Measurements from ENCODE around the gene TSR1. TPM values are rescaled to one million over a fixed set of nuclear protein-coding genes. Genes with fewer than 3 reads are reported as not detected.

Gene TSR1
- polyA plus RNA-seq, 12 donors = 26.7 to 41.9 (median 38.8) TPM; not detected in 1

DNA sequence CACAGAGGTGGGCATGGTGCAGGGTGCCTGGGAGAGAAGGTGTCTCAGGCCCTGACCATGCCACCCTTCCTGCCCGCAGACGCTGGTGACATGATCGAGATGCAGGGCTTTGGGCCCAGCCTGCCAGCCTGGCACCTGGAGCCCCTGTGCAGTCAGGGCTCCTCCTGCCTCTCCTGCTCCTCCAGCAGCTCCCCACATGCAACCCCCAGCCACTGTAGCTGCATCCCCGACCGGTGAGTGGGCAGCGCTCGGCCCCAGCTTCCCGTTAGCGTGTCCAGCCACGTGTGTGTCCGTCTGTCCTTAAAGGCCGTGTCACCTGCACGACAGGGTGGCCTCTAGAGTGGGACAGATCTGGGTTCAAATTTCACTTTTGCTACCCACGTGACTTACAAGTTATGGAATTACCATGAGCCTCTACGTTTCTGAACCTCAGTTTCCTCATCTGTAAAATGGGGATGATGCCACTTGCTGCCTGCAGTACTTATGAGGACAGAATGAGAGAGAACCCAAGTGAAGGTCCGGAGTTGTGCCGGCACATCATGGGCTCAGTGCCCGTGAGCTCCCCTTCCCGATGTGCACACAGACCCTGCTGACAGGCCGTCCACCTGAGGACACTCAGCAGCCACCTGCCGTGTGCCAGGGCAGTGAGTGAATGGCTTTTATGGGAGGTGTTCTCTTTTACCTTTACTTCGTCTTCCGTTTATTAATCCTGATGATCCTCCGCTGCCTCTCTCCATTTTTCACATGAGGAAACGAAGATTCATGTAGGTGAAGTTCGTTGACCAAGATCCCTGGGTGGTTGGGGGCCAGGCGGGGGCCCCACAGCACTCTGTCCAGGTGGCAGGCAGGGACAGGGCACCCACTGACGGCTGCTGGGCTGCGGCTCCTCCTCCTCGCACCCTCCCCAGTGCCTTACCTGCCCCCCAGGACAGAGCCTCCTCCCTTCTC lies 35.2 kb upstream of the TSR1 start:
- DNase-seq = no peak

DNA sequence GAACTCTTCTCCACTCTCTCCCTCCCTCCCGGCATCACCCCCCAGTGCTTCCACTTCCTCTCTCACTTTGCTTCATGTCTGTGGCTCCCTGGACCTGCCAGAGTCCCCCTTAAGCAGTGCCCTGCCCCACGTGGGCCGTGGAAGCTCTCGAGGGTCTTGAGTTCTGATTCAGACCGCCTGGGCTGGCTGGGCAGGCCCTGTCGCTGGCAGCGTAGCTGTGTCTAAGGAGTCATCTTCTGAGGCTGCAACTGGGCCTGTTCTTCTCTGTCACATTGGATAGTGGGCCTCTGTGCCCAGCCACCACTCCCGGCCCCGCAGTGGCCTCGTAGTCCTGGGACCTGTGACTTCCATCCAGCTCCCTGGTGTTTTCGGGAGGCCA lies 33.9 kb upstream of the TSR1 start:
- no peak for DNase-seq

DNA sequence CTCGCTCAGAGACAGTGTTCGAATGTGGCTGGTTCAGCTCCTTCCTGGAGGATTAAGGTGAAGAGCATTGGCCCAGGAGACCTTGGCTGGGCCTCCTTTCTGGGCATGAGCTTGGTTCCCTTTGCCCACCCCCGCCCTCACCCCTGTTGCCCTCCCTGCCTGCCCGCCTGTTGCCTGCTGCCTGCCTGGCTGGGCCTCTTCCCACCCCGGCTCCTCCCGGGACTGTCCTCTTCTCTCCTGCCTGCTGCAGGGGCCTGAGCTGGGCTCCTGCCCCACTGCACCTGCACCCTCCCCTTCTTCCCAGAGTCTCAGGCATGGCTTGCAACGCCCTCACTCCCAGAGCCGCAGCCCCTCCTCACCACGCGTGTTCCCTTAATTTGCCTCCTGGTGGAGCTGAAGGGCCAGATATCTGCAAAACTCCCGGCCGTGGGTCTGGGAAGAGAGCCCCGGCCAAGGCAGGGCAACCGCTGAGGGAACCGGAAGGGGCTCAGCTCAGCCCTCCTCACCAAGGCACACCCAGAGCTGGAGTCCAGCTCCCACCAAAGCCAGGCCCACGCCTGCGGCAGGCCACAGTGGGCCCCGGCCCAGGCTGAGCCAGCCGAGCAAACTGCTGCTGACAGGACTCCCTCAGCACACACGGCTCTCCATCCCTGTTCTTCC lies 33.4 kb upstream of the TSR1 start:
- DNase-seq = no peak

DNA sequence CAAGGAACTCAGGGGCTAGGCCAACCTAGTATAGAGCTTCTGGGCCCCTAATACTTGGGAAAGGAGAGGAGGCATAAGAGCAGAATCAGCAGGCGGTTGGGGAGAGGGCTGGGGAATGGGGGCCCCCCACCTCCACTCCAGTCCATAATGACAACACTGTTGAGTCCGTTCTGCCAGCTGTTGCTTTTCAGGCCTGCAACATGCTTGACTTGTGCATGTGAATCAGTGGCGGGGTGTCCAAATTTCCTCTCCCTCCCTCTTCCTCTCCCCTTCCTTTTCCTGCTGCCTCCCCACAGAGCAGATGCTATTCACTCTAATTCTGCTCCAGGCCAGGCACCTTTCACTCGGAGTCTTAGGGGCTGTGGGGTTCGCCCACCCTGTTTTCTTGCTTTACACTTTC lies 32.8 kb upstream of the TSR1 start:
- no peak for DNase-seq

DNA sequence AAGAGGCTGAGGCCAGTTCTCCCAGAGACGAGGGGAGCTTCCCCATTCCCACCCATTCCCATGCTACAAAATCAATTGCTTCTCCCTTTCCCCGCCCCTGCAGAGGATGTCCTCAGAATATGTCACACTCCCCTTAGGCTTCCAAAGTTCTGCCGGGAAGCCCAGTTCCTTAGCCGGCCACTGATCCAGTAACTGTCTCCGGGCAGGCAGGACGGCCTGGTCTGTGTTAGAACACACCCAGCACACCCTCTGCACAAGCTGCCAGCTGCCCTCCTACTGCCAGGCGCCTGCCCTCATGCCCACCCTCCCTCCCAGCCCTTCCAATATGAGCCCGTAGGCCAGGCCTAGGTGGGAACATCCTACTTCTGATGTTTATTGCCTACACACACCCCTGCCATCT lies 32.1 kb upstream of the TSR1 start:
- no peak for DNase-seq

DNA sequence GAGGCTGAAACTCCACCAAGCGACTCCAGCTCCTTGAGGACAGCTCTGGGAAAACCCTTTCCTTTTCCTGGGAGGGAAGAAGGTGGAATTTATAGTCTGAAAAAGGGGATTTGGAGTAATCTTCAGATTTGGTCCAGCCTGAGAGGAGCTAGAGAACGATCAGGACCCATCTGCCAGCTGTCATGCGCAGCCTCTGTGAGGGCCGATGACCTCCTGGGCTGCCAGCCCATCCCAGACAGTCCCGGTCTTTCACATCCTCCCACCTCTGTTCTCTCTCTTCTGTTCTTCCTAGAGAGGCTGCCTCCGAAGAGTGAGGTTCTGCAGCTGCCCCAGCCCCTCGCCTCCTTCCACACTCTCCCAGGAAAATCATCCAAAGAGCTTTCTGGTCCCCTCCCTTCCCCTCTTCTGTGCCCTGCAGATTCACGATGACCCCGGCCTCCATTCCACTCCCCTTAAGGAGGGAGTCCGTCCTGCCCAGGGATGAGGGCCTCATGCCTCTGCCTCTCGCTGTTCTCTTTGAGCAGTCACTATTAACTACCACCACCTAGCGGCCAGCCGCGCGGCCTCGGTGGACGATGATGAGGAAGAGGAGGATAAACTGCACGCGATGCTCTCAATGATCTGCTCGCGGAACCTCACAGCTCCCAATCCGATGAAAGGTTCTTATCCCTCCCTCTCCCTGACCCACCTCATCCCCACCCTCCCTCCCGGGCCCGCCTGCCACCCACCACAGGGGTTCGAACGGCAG lies 30.7 kb upstream of the TSR1 start:
- no peak for DNase-seq

DNA sequence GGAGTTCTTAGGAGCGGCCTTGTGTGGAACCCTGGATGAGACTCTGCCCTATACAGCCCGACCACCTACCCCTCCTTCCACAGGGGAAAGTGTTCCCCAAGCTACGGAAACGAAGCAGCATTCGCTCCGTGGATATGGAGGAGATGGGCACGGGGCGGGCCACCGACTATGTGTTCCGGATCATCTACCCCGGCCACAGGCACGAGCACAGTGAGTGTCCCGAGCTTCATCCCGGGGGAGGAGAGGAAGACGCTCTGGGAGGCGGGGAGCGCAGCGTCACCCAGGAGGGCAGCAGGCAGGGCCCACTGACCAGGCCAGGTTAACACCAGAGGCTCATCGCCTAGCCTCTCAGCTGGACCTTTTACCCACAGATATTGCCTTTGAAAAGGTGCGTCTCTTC lies 28.9 kb upstream of the TSR1 start:
- no peak for DNase-seq

DNA sequence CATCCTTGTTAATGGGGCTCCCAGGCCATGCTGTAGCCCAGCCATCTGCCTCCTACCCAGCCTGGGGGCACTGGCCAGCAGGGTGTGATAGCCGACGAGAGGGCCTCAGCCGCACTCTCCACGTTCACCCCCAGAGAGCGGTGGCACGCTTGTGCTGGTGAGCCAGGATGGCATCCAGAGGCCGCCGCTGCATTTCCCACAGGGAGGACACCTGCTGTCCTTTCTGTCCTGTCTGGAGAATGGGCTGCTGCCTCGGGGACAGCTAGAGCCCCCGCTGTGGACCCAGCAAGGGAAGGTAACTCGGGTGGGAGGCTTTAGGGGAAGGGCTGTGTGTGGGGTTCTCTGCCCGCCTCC lies 28.5 kb upstream of the TSR1 start:
- DNase-seq = no peak

DNA sequence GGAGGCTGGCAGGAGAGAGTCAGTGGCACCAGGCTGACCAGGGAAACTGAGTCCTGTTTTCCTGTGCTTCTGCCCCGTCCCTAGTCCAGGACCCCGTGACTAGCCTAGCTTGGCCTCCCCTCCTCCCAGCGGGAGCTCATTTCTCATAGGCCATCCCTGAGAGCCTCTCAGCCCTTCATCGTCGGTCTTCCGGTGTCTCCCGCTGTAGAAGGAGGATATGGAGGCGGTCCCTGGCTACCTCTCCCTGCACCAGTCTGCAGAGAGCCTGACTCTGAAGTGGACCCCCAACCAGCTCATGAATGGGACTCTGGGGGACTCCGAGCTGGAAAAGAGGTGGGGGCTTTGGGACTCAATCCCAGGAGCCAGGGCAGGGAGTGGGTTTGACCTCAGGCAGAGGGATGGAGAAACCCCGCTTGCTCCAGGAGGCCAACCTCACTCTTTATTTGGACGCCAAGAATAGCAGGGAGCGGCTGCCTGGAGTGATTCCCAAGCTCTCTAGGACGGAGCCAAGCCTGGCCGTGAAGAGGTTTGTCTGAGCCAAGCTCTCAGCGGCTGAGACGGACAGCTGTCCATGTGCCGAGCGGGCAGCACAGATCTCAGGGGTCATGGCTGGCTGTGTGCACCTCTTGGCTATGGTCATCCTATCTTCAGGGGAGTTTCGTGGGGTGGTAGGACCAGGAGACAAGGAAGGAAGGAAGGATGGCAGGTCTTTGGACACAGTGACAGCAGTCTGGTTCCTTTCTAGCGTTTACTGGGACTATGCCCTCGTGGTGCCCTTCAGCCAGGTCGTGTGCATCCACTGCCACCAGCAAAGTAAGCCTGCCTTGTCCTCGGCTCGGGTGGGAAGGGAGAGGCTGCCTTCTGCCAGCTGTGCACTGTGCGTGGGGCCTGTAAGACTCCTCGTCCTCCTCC lies 27.9 kb upstream of the TSR1 start:
- peak; percentile 43 for DNase-seq

DNA sequence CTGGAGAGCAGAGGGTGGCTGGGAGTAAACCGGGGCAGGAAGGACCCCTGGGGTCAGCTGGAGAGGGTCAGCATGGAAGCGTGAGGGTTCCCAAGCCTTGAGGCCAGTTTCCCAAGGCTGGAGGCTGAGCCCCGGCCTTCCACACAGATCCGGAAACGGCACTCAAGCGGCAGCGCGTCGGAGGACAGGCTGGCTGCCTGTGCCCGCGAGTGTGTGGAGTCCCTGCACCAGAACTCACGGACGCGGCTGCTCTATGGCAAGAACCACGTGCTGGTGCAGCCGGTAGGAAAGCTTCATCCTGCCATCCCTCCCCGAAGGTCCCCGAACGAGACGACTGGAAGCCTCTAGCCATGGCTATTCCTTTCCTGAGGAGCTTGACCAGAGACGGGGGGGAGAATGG lies 27.1 kb upstream of the TSR1 start:
- no peak for DNase-seq

DNA sequence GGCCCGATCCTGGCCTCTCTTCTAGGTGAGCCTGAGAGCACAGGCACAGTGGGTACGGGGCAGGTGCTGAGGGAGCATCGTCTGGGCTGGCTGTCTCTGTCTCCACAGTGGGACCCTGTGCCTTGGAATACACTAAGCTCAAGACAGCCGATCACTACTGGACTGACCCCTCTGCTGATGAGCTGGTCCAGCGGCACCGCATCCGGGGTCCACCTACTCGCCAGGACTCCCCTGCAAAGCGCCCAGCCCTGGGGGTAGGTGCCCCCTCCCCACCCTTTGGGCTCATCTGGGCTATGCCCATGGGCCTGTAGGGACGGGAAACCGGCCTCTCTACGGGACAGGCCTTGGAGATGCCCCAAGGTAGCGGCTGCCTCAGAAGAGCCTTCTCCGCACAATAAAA lies 26.6 kb upstream of the TSR1 start:
- no peak for DNase-seq

DNA sequence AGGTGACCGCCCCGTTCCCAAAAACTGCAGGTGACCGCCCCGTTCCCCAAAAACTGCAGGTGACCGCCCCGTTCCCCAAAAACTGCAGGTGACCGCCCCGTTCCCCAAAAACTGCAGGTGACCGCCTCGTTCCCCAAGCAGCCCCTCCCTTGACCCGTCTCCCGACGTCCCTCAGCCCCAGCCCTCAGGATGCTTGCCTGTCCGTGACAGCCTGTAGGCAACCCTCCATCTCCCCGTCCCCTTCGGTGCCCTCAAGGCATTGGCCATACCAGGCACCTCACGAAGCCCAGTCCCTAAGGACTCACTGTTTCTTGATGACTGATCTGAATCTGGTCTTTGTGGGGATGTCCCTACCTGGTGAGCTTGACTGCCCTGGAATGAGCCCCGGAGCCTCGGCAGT lies 26.2 kb upstream of the TSR1 start:
- no peak for DNase-seq

DNA sequence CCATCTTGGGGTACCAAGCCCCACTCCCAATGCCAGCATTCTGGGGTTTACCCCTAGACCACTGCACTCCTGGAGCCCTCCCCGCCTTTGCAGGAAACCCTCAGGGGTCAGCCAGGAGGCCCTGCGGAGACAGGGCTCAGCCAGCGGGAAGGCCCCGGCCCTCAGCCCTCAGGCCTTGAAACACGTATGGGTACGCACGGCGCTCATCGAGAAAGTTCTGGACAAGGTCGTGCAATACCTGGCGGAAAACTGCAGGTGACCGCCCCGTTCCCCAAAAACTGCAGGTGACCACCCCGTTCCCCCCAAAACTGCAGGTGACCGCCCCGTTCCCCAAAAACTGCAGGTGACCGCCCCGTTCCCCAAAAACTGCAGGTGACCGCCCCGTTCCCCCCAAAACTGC lies 25.8 kb upstream of the TSR1 start:
- DNase-seq = no peak

DNA sequence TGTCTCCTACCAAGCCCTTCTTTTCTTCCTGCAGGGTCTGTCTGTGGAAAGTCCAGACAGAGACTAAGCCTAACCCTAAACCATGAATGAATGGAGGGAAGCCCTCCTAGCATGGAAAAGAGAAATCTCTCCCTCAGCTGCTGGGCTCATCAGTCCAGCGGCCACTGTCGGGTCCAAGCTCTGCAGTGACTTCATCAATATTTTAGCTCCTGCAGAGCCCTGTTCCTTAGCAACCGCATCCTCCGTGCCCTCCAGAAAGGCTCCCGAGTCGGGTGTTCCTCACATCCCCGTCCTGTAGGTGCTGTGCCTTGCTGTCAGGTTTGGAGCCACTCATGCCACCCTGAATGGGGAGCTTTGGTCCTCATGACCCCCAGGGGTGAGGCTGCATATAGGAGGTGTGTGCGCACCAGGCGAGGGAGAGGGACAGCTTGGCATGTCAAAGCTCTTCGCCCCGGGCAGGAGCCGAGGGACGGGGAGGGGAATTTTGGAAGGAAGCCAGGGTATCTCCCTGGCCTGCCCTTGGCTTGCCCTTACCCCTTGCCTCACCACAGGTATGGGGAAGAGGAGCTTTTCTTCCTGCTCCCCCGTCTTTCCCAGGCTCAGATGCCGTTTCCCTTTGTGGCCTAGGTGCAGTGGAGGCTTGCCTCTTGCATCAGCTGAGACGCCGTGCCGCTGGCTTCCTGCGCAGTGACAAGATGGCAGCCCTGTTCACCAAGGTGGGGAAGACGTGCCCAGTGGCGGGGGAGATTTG lies 24.9 kb upstream of the TSR1 start:
- no peak for DNase-seq

DNA sequence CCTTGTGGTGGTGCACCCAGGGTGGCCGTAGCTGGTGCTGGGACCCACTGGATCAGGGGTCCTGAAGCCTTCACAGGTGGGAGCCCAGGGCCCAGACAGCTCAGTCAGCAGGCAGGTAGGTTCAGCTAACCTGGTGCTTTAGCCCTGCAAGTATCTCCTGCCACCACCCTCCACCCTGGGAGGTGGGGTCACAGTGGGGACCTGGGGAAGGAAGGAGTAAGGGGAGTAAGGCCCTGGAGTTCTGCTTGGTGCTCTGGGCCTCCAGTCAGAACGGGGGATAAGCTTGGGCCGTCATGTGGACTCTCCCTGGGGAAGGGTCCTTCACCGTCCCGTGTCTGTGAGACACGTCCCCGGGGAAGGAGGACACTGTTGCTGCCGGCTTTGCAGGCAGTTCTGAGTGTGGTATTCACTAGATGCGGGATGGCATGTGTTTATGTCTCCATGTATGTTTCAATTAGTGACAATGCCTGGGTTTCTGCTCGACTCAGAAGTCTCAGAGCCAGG lies 21.7 kb upstream of the TSR1 start:
- DNase-seq = no peak

DNA sequence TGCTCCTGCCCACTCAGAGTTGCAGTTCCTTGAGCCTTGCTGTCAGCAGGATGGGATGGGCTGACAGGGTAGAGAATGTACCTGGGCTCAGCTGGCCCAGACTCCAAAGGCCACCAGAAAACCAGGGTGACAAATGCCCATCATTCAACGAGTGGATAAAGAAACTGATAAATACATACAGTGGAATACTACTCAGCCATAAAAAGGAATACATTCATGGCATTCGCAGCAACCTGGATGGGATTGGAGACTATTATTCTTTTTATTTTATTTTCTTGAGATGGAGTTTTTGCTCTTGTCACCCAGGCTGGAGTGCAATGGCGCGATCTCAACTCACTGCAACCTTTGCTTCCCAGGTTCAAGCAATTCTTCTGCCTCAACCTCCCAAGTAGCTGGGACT lies 21.0 kb upstream of the TSR1 start:
- DNase-seq = no peak

DNA sequence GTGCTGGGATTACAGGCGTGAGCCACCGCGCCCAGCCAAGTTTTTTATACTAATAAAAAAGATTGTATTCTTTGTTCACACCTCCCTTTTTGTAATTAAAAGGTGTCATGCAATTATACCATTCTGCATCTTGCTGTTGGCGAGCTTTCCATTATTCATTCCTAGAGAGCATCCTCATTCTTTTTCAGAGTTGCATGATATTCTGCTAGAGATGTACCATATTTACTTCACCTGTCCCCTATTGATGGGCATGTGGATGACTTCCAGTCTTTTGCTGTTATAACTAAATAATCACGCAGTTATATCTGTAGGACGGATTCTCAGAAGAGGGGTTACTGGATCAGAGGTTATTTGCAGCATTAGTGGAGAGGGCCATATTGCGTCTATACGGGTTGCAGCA lies 18.1 kb upstream of the TSR1 start:
- no peak for DNase-seq

DNA sequence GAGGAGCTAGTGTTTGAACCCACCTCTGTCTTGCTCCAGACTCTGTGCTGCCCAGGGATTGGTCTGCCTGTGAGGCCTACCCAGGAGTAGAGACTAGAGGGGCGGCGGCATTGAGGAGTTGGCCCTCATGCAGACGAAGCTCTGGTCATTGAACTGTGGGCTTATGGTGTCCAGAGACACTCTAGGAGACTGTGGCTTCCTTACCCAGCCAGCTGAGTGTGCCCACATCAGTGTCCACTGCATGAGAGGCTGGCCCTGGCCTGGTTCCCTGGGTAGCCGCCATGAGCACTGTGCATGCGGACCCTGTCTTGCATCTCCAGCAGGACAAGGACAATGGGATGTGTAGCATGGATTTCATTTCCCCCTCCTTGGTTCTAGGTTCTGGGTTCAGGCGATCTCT lies 15.0 kb upstream of the TSR1 start:
- no peak for DNase-seq

DNA sequence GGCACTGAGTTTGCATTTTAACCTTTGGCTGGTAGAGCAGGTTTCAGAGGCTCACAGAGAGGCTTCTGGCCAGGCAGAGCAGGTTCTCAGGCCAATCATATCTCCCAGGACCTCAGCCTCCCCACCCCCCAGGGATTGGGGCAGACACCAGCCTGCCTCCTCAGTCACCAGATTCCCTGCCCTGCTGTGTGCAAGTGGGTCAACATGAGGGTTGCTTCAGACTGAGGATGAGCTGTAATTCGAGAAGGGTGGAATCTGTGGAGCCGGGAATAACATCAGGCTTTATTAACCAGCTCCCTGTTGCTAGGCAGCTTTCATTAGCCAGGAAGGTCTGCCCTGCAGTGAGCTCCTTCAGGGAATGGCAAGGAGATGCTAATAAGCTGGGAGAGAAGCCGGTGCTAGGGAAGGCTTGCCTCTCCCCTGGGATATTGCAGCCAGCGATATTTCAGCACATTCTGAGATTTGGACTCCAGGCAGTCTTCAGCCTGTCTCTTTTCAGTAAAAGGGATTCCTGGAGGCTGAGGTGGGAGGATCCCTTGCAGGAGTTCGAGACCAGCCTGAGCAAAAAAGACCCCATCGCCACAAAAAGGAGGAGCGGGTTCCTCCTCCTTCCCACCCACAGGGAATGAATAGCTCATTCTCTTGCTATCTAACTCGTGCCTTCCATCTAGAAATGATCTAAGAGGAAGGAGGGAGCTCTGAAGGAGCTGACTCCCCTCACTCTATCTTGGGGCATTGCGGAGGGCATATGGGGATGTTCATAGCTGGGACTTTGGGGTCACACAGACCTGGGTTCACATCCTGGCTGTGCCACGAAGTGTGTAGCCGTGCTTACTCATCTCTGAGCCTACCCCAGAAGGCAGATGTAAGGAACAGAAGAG lies 11.8 kb upstream of the TSR1 start:
- DNase-seq = no peak

DNA sequence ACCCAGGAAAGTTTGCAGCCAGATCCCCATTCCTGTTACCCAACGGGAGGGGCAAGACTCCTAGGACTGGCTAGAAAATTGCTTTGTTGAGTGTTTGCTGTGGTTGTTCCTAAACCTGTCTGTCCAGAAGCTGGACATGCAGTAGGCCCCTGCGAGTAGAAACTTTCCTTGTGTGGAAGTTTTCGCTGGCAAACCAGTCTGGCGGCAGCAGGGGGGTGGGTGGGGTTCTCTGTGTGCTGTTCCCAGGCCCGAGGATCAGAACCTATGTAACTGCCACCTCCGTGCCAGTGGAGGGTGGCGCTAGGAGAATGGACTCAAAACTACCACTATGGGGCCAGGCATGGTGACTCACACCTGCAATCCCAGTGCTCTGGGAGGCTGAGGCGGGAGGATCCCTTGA lies 10.2 kb upstream of the TSR1 start:
- no peak for DNase-seq

All from muscle of arm (tissue), 12 donors.